Small intestine (tissue), 7 donors: ENCODE data around the gene STPG1. TPM values are rescaled to one million over a fixed set of nuclear protein-coding genes. Genes with fewer than 3 reads are reported as not detected.

Source experiments
- DNase-seq, 2 donors: peaks; one replicate each; pipeline versions ENCODE4 v3.0.0 to v3.0.0-alpha.2; 2013
- FAIRE-seq: peaks from 2 replicates; lab custom pipeline; 2012; peaks lifted over from hg19 to GRCh38; lab: Jason Lieb, UNC
- H3K27ac ChIP-seq, 3 donors: one replicate each; pipeline ENCODE4 v1.5.1; 2013; ENCODE audit warnings: low read length in 2 of 3, mild to moderate bottlenecking in 2 of 3, control low read depth in 1 of 3, inconsistent platforms in 1 of 3, low read depth in 1 of 3, moderate library complexity in 1 of 3
- H3K27me3 ChIP-seq, 3 donors: one replicate each; pipeline ENCODE4 v1.6.1; 2013; ENCODE audit warnings: low read length in 3 of 3, inconsistent platforms in 1 of 3; ENCODE audit not compliant: control insufficient read depth in 3 of 3, insufficient read depth in 3 of 3
- H3K36me3 ChIP-seq, 3 donors: one replicate each; pipeline ENCODE4 v1.6.1; 2013; ENCODE audit warnings: low read length in 3 of 3, inconsistent platforms in 1 of 3, low read depth in 1 of 3, mild to moderate bottlenecking in 1 of 3, moderate library complexity in 1 of 3; ENCODE audit not compliant: control insufficient read depth in 3 of 3, insufficient read depth in 2 of 3
- H3K4me1 ChIP-seq, 3 donors: one replicate each; pipeline ENCODE4 v1.6.1; 2013; ENCODE audit warnings: low read length in 2 of 3, inconsistent platforms in 1 of 3, low read depth in 1 of 3, mild to moderate bottlenecking in 1 of 3, moderate library complexity in 1 of 3; ENCODE audit not compliant: control insufficient read depth in 3 of 3, insufficient read depth in 2 of 3
- H3K4me3 ChIP-seq, 3 donors: one replicate each; pipeline ENCODE4 v1.5.1; 2013; ENCODE audit warnings: low read length in 3 of 3, control low read depth in 1 of 3, inconsistent platforms in 1 of 3, low read depth in 1 of 3, mild to moderate bottlenecking in 1 of 3, moderate library complexity in 1 of 3
- H3K9me3 ChIP-seq, 2 donors: one replicate each; pipeline ENCODE4 v1.6.1; 2013; ENCODE audit warnings: low read depth in 1 of 2, low read length in 1 of 2; ENCODE audit not compliant: control insufficient read depth in 2 of 2, insufficient read depth in 1 of 2
- WGBS, 3 donors: extraction: QIAGEN DNeasy Blood & Tissue Kit; methylation state at CpG; one replicate each; pipeline ENCODE4 v1.1.7; 2013; 5-methylcytosine and 5-hydroxymethylcytosine counted together
- polyA plus RNA-seq, 4 donors: library from polyadenylated mRNA; stranded (reverse) in 3 of 4; unstranded in 1 of 4; fragments of 200-250 nt in 3 of 4; fragments of 120-200 nt in 1 of 4; gene quantifications; one replicate each; pipeline versions ENCODE4 v1.2.1 to v1.2.3, GENCODE V29; 2013
- donor health status: healthy with polysubstance abuse.
- donor health status: control.
- donor health status: control.
- donor health status: Bipolar disorder and iron deficiency.
- donor health status: healthy.

The STPG1 gene
- polyA plus RNA-seq, 4 donors = 5.7 to 10.3 (median 6.5) TPM

GRCh38 chr1:24415334-24415909 lies 1.8 kb upstream of the STPG1 start, which contains the start of gene NIPAL3:
NIPAL3 (plus strand) TSS chr1:24415802; CDS start chr1:24419548, 3,746 bp downstream.
- Histone ChIP-seq H3K27ac (peak within 1 kb of the TSS; percentile 64 to 76 (median 65)), H3K4me3 (peak within 1 kb of the TSS; percentile 57 to 71 (median 61)), H3K4me1 (peaks cover 0 to 29% (median 3%) of the 10 kb centered on the region in 3 donors), H3K27me3 (no peaks in the 10 kb centered on the region), H3K36me3 (peaks cover 3 to 13% (median 3%) of the 10 kb centered on the region in 3 donors), H3K9me3 (no peaks in the 10 kb centered on the region)
- FAIRE-seq = no peak
- 1 to 2% (median 2%) methylated on average over 27 to 28 of the region's 28 CpGs for WGBS, 3 donors
- peak; percentile 99 for DNase-seq

DNA sequence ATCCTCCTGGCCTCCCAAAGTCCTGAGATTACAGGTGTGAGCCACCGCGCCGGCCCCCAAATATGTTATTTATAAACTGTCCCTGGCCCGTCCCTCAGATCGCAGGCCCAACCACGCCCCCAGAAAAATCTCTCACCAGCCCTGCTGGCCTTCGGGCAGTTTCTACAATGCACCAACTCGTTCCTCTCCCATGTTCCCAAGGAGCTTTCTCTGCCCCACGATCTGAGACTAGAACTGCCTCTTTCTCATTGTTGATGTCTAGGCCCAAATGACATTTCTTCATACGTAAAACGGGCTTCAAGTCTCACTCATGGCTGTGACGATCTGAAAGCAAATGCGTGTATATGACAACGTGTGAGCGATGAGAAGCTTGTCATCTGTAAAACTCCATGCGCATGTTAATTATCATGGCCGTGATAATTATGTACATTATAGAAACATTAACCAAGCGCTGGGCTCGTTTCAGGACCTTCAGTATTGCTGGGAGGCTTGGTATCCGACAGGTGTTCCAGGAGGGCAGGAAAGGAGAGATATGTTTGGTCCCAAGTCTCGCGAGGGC lies 1.3 kb upstream of the STPG1 start:
- DNase-seq (no peak), FAIRE-seq (no peak)
- Histone ChIP-seq H3K4me3 (peak overlapping the region in 1 of 3 donors; percentile 71), H3K27ac (peak overlapping the region; percentile 40 to 65 (median 55)), H3K27me3 (no peaks in the 10 kb centered on the region), H3K36me3 (peaks cover 0 to 8% (median 3%) of the 10 kb centered on the region in 3 donors), H3K9me3 (no peaks in the 10 kb centered on the region), H3K4me1 (peaks cover 0 to 29% (median 3%) of the 10 kb centered on the region in 3 donors)
- WGBS, 3 donors = 25 to 62% (median 37%) methylated on average over 21 to 22 of the region's 22 CpGs

DNA sequence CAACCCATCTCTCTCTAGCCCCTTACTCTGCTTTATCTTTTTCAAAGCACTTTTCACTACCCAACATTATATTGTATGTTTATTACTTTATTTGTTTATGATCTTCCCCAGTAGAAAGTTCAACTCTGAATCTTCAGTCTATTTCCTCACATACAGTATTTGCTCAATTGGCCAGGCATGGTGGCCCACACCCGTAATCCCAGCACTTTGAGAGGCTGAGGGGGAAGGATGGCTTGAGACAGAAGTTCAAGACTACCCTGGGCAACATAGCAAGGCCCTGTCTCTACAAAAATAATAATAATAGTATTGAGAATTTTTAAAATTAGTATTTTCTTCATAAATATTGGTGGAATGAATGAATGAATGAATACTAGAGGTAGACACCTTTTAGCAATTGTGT lies 1.2 kb downstream of the STPG1 start:
- FAIRE-seq = no peak
- Histone ChIP-seq H3K9me3 (no peaks in the 10 kb centered on the region), H3K4me1 (peaks cover 0 to 21% (median 0%) of the 10 kb centered on the region in 3 donors), H3K27me3 (no peaks in the 10 kb centered on the region), H3K4me3 (no peak overlapping the region), H3K27ac (peak overlapping the region; percentile 28 to 42 (median 41)), H3K36me3 (peaks cover 0 to 3% (median 0%) of the 10 kb centered on the region in 3 donors)
- WGBS, 3 donors = 17 to 61% (median 38%) methylated on average over 1 of the region's 1 CpG
- DNase-seq = peak; percentile 27 to 43

DNA sequence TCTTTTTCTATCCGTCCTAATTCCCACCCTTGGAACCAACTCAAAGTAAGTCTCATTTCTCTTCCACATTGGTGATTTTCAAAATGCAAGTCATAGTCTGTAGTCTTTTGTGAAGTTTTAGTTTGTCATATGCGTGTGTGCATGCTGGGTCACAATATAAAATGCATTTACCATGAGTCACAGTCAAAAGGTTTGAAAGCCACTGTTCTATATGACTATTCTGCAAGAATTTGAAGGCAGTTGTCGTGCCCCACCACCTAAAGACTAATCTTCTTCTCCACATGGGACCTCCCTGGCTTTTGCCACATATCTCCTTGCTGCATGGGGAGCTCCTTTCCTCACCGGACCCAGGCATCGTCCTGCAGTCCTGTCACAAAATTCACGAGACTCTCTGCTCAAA lies 1.6 kb downstream of the STPG1 start:
- Histone ChIP-seq H3K4me3 (no peak overlapping the region), H3K27me3 (no peaks in the 10 kb centered on the region), H3K27ac (peak overlapping the region; percentile 28 to 42 (median 41)), H3K9me3 (no peaks in the 10 kb centered on the region), H3K4me1 (peaks cover 0 to 17% (median 0%) of the 10 kb centered on the region in 3 donors), H3K36me3 (peaks cover 0 to 3% (median 0%) of the 10 kb centered on the region in 3 donors)
- FAIRE-seq = no peak
- 53 to 73% (median 69%) methylated on average over 6 of the region's 6 CpGs for WGBS, 3 donors
- peak; percentile 44 to 51 for DNase-seq

- Histone ChIP-seq H3K36me3 (peaks cover 0 to 3% (median 0%) of the 10 kb centered on the region in 3 donors), H3K27me3 (no peaks in the 10 kb centered on the region), H3K4me3 (no peak overlapping the region), H3K4me1 (peaks cover 0 to 11% (median 0%) of the 10 kb centered on the region in 3 donors), H3K27ac (peak overlapping the region in 1 of 3 donors; percentile 34), H3K9me3 (no peaks in the 10 kb centered on the region)
- 65 to 84% (median 70%) methylated on average over 7 of the region's 7 CpGs for WGBS, 3 donors
- FAIRE-seq (no peak), DNase-seq (peak; percentile 32 to 87)
These were observed 2.8 kb downstream of the STPG1 start for GRCh38 chr1:24410750-24411149.

DNA sequence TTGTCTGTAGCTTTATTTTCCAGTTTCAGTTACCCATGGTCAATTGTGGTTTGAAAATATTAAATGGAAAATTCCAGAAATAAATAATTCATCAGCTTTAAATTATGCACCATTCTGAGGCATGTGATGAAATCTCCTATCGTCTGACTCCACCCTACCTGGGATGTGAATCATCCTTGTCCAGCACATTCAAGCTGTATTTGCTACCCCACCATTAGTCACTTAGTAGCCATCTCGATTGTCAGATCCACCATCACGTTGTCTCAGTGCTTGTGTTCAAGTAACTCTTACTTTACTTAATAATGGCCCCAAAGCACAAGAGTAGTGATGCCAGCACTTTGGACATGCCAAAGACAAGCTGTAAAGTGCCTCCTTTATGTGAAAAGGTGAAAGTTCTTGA lies 4.0 kb downstream of the STPG1 start:
- DNase-seq = peak; percentile 11 to 51
- H3K4me1 ChIP-seq = peaks cover 0 to 11% (median 0%) of the 10 kb centered on the region in 3 donors
- H3K27ac ChIP-seq = no peak overlapping the region
- H3K4me3 ChIP-seq = no peak overlapping the region
- peaks cover 0 to 3% (median 0%) of the 10 kb centered on the region in 3 donors for H3K36me3 ChIP-seq
- no peaks in the 10 kb centered on the region for H3K9me3 ChIP-seq
- WGBS, 3 donors = 53 to 75% (median 72%) methylated on average over 3 of the region's 3 CpGs
- no peaks in the 10 kb centered on the region for H3K27me3 ChIP-seq
- FAIRE-seq = no peak

DNA sequence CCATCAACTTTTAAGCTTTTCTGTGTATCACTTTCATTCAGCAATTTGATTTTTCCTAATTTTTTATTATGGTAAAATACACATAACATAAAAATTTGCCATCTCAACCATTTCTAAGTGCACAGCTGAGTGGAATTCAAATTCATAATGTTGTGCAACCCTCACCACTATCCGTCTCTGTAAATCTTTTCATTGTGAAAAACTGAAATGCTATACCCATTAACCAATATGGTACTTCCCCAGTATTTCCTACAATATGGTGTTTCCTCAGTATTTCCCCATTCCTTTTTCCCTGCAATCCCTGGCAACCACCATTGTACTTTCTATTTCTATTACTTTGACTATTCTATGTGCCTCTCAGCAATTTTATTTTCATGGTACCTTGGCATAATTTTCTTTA lies 6.8 kb downstream of the STPG1 start:
- peaks cover 0 to 3% (median 0%) of the 10 kb centered on the region in 3 donors for H3K36me3 ChIP-seq
- no peak overlapping the region for H3K27ac ChIP-seq
- H3K9me3 ChIP-seq = no peaks in the 10 kb centered on the region
- 86 to 96% (median 91%) methylated on average over 1 of the region's 1 CpG for WGBS, 3 donors
- H3K4me3 ChIP-seq = no peak overlapping the region
- FAIRE-seq (no peak), DNase-seq (no peak)
- H3K4me1 ChIP-seq = no peaks in the 10 kb centered on the region
- H3K27me3 ChIP-seq = no peaks in the 10 kb centered on the region

GRCh38 chr1:24403806-24404205 lies 9.8 kb downstream of the STPG1 start:
- H3K9me3 ChIP-seq = no peaks in the 10 kb centered on the region
- FAIRE-seq (no peak), DNase-seq (no peak)
- H3K27ac ChIP-seq = no peak overlapping the region
- no peaks in the 10 kb centered on the region for H3K36me3 ChIP-seq
- H3K4me1 ChIP-seq = no peaks in the 10 kb centered on the region
- 89 to 94% (median 93%) methylated on average over 4 of the region's 4 CpGs for WGBS, 3 donors
- H3K27me3 ChIP-seq = no peaks in the 10 kb centered on the region
- H3K4me3 ChIP-seq = no peak overlapping the region
